Colon (tissue), 2 donors: Measurements from ENCODE around the gene GKN2.
"Not testable (repeated sequence)": the region's sequence is repeated elsewhere in the genome, so short reads cannot be mapped to it uniquely, and the experiment has no call there.

Experiments
- FAIRE-seq: peaks from 2 replicates; lab custom pipeline; 2012; peaks lifted over from hg19 to GRCh38; lab: Jason Lieb, UNC
- donor health status: control.
- donor health status: control.

Gene GKN2

DNA sequence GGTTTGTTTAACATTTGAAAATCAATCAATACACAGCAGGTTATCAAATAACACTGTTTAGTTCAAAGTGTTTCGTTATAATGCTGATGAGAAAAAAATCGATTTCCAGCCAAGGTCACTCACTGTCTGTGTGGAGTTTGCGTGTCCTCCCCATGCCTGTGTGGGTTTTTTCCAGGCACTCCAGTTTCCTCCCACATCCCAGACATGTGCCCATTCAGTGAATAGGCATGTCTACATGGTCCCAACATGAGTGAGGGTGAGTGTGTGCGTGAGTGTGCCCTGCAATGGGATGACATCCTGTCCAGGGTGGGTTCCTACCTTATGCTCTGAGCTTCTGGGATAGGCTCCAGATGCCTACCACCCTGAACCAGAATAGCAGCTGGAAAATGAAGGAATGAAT, 8.7 kb upstream of the GKN2 start:
- FAIRE-seq, result no peak

DNA sequence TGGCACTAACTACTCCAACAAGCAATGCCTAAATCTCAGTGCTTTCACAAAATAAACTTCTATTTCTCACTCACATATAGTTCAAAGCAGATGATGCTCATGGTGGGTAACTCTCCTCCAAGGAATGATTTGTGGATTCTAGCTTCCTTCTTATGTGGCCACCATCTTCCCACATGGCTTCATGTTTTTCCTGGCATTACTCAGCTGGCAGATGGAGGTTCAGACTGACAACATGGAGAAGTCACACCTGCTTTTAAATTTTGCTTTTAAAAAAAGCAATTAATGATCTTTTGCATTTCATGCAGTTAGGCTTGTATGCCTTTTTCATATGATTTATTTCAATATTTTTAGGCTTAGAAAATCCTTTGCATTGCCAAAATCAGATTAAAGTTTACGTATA, 6.3 kb upstream of the GKN2 start:
- FAIRE-seq, result no peak

DNA sequence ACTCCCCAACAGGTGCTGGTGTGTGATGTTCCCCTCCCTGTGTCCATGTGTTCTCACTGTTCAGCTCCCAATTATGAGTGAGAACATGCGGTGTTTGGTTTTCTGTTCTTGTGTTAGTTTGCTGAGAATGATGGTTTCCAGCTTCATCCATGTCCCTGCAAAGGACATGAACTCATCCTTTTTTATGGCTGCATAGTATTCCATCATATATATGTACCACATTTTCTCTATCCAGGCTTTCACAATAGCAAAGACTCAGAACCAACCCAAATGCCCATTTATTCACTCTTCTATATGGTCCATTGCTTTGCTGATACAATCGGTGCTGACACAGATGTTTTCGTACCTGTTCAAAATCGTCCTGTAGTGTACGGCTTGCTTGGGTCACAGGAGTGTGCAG, 2.7 kb upstream of the GKN2 start:
- FAIRE-seq, result not testable (repeated sequence)

DNA sequence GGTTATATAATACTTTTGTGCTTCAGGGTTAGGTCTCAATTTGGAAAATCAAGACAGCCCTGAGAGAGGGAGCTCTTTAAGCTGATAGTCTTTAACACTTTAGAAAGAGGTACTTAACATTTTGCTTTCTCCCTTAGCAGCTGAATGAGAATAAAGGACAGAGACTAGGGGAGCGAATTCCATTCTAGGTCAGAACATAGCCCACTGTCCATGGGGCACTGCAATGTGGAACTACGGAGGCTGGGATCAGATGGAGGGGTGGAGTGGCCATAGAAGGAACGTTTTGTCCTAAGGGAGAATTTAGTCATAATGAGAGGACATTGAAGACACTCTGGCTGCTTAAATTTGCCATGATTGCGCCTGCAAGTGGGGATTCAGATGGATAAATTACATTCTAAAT, 794 bp downstream of the GKN2 start:
- no peak for FAIRE-seq

DNA sequence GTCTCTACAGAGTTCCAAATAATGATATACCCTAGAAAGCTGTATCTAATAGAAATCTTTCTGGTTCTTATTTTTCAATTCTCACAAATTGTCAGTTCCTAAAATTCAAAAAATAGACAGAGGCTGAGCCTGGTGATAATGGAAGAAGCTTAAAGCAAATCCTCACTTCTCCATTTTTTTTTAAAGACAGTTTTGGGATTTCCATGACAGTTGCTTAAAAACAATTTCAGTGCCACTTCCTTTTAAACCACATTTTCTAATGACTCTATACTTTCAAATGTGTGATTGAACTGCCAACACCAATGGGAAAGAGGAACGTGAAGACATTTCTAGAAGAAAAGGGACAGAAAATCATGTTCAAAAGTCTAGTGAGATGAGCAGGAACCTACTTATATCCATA, 4.0 kb downstream of the GKN2 start:
- no peak for FAIRE-seq

DNA sequence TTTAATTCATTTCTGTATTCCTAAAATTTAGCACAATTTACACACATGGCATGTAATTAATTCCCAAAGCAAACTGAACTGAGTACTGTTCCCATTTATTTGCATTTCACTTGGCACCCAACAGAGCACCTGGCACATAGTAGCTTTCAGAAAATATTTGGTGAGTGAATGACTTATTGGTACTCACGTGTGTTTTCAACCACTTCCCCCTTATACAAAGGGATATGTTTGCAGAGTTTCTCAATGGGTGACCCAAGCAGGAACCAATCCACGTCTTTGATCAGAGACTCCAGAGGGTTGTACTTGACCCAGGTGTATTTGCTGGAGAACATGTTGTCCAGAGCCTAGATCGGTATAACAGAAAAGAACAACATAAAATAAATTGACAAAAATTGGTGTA, 6.6 kb downstream of the GKN2 start:
- no peak for FAIRE-seq

DNA sequence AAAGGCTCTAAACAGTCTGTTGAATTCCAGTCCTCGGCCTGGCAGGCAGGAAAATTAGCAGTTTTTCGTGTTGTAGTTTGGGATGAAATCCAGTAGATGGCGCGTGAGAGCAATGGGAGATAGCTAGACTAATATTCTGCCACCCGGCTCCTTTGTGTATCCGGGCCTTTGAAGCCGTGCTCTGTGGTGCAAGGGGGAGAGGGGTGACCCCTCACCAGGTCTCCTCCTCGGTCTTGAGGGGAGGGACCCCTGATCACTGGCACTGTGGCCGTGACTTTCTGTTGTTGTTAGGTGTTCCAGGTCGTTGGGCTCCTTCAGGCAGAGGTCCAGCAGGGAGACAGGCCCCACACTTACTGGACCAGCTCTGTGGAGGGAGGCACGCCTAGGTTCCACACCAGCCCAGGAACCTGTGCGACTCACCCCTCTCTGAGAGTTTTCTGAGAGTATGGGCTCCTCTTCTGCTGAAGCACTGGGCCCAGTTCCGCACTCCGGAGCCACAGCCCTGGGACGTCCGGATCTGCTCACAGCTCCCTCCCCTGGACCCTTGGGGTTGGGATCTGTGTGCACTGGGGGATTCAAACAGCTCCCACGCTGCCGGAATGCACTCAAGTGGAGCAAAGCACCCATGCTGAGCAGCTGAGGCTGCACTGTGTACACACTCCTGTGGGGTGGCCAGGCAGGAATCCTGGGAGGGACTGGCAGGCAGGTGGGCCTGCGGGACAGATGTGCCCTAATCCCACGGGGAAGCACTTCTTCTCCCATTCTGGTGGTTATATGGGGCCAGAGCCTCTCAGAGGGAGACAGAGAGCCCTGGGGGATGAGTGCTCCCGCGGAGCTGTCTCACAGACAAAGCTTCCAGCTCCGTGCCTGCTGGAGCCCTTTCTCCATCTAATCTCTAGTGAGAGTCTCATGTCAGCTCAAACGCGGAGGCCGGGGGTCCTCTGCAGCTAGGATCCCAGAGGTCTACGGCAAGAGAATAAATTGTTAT, 8.8 kb downstream of the GKN2 start:
- no peak for FAIRE-seq

DNA sequence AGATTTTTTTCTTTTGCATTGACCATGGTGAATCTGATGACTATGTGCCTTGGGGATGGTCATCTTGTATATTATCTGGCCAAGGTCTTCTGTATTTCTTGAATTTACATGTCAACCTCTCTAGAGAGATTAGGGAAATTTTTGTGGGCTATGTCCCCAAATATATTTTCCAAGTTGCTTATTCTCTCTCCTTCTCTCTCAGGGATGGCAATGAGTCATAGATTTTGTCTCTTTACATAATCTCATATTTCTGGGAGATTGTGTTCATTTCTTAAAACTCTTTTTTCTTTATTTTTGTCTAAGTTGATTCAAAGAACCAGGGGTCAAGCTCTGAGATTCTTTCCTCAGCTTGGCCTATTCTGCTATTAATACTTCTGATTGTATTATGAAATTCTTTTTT, 9.9 kb downstream of the GKN2 start:
- no peak for FAIRE-seq

DNA sequence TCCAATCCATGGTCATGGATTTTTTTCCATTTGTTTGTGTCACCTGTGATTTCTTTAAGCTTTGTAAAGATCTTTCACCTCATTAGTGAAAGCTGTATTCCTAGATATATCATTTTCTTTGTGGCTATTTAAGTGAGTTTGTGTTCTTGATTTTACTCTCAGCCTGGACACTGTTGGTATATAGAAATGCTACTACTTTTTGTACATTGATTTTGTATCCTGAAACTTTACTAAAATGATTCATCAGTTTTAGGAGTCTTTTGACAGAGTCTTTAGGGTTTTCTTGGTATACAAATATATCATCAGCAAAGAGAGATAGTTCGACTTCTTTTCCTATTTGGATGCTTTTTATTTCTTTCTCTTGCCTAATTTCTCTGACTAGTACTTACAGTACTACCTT, 12.3 kb downstream of the GKN2 start:
- FAIRE-seq, result no peak

DNA sequence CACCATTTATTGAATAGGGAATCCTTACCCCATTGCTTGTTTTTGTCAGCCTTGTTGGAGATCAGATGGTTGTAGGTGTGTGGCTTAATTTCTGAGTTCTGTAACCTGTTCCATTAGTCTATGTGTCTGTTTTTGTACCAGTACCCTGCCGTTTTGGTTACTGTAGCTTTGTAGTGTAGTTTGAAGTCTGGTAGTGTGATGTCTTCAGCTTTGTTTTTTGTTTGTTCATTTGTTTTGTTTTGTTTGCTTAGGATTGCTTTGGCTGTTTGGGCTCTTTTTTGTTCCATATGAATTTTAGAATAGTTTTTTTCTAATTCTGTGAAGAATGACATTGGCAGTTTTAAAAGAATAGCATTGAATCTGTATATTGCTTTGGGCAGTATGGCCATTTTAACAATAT, 12.7 kb downstream of the GKN2 start:
- no peak for FAIRE-seq

DNA sequence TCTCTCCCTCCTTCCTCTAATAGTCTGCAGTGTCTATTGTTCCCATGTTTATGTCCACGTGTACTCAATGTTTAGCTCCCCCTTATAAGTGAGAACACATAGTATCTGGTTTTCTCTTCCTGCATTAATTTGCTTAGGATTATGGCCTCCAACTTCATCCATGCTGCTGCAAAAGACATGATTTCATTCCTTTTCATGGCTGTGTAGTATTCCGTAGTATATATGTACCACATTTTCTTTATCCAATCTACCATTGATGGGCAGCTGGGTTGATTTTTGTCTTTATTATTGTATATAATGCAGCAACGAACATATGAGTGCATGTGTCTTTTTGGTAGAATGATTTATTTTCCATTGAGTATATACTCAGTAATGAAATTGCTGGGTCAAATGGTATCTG, 13.8 kb downstream of the GKN2 start:
- no peak for FAIRE-seq

DNA sequence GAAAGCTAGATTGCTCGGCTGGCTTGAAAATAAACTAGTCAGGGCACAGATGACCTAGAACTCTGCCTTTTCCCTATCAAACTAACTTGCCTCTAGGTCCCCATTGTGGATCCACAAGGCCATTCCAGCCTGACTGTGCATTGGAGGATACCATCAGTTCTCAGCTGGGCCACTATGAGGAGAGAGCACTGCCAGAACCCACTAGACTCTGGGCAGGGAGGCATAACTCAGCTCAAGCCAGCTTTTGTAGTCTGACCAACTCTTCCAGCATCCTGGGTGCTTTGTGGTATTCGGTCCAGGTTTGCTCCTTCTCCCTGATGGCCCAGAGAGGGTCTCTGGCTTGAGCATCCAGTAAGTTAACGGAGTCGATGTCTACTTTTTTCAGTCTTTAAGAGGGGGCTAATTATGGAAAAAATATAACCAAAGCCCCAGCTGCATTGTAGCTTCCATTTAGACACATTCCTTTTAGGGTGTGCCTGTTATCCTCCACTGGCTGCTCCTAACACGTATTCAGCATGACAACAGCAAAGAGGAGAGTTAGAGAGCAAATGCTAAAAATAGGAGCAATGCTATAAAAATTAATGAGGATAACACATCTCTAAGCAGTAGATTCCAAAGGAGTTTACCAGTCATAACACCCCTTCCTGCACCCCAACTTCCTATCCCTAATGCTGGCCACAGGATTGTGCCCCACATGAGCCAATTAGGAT, 15.2 kb downstream of the GKN2 start:
- FAIRE-seq, result no peak

DNA sequence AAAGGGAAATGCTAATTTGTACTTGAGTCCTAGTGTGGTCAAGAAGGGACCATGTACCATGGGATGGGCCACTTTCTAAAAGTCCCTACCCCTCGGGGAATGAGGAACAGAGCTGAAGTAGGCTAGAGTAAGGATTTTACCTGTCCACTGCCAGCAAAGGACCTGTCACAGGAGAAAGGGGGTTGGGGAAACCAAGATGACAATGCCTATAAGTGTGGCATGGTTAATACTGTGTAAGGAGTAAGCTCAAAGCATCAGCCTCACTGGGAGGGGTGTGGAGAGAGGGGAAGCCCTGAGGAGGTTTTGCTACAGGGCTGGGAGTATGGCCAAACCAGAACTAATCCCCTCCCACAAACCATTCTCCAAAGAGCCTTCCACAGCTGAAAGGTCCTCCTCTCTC, 15.8 kb downstream of the GKN2 start:
- FAIRE-seq, result no peak

DNA sequence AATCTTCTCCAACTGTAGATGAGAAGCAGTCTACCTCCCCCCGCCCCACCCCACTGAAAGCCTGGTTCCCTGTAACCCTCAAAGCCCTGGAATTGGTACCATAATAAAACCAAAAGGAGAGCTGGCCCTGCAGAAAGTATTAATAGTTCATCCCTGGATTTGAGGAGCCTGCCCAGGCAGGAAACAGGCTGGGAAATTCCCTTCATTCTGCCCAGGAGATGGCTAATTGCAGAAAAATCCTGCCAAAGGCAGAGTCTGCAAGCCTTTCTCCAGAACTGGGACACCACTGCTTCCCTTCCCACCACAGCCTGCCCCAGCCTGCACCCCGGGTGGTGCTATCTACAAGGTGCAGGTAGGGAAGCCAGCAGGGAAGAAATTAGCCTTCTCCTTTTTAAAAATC, 16.3 kb downstream of the GKN2 start:
- FAIRE-seq, result no peak

DNA sequence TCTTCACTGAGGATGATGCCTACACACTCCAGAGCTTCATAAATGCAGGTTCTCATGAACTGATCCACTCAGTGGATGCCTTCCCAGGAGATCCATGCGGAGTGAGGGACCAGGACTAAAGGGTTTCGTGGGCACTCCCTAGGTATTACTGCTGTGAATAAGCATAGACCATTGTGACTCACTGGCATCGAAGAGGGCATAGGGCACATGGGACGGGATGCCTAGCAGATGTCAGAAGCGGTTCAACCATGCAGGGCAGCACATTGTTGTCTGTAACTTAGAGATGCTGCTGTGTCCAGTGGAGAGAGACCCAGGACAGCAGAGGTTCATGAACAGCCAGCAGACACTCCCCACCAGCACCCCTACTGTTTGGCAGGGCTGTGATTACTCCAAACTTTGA, 17.2 kb downstream of the GKN2 start:
- no peak for FAIRE-seq

DNA sequence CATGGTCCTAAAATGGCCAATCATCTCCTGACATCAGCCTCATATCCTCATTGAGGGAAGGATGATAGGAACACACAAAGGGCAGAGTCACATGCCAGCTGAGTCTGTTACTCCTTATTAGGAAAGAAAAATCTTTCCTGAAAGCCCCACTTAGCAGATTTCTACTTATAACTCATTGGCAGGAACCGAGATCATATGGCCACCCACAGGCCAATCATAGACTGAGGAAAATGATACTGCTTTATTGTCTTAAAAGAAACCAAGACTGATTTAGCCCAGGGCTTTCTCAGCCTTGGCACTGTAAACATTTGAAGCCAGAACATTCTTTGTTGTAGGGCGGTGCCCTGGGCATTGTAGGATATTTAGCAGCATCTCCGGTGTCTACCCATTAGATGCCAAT, 18.7 kb downstream of the GKN2 start:
- no peak for FAIRE-seq

DNA sequence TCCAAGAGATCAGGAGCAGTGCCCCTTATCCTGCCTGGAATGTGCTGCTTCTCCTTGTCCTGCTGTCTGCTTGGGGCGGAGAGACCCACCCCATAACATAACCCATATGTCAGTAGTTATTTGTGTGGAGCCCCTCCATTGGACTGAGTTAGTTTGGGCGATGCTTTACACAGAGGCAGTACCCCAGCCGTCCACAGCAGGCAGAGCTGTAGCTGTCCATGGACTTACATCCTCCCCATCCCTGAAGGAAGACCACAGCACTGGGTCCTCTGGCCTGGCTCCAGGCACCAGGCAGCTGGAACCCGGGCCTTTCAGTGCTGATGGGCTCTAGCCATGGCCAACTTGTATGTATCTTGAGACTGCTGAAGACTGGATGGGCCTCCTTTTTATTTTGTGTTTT, 20.3 kb downstream of the GKN2 start:
- no peak for FAIRE-seq

DNA sequence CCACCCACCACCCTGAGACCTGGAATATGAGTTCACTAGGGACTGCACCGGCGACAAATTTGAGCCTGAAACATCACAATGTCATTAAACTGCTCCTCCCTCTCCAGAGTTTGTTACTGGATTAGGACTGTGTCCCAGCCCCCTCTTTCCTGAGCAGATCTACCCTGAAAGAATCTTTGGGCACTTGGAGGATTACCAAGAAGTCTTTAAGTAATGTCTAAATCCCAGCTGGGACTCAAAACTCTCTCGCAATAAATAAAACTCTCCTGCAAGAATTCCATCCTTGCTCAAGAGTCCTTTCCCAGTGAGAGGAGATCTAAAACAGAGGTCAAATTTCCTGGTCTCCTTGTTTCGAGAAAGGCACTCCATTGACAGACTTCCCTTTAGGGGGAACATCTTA, 20.9 kb downstream of the GKN2 start:
- FAIRE-seq, result no peak

DNA sequence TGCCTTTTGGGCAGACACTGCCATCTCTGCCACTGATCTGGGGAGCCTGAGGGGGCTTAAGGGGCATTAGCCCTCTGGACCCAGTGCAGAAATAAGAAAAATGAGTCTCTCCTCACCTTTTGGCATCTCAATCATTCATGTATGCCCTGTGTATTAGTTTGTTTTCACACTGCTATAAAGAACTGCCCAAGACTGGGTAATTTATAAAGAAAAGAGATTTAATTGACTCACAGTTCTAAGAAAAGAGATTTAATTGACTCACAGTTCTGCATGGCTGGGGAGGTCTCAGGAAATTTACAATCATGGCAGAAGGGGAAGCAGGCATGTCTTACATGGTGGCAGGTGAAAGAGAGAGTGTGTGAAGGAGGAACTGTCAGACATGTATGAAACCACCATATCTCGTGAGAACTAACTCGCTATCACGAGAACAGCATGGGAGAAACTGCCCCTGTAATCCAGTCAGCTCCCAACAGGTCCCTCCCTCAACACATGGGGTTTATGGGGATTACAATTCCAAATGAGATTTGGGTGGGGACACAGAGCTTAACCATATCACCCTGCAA, 21.5 kb downstream of the GKN2 start:
- FAIRE-seq, result no peak

DNA sequence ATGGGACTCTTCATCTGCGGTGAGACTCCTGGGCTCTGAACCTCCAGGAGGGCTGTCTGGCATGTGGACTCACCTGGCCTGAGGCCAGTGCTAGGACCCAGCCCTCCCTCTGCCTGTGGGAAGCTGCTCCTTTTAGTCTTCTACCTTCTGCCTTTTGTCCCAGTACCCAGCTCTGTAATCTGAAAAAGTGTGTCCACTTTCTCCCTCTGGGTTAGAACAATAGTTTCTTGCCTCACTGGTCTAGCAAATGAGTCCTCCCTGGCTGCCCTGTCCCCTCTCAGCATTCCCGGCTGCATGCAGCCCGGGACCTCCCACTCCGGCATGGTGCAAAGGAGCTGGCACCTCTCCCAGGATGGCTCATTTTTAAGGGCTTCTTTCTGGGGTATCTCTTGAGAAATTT, 25.9 kb downstream of the GKN2 start:
- FAIRE-seq, result no peak

DNA sequence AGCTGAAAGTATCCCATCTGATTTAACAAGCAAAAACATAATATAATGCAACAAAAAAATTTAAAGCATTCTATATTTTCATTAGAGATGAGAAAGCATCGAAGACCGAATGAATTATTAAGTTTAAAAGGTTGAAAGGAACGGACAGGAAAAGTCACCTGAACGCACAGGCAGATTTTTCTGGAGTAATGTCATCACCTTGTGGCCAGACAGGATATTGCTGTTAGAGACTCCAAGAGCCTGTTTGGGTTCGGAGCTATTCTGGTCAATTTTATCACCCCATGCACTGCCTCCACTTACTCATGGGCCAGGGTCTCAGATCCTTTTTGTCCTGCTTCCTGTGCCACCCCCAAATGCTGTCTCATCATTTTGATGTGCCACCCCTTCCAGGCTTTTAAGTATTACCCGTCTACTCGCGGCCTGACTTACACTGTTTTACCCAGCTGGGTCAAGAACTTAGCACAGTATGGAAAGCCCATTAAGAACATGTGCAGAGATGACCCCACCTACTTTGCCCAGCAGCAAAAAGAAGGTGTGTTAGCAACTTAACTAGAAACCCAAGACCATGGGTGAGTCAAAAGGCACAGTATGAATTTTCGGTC, 27.3 kb downstream of the GKN2 start:
- FAIRE-seq, result no peak

DNA sequence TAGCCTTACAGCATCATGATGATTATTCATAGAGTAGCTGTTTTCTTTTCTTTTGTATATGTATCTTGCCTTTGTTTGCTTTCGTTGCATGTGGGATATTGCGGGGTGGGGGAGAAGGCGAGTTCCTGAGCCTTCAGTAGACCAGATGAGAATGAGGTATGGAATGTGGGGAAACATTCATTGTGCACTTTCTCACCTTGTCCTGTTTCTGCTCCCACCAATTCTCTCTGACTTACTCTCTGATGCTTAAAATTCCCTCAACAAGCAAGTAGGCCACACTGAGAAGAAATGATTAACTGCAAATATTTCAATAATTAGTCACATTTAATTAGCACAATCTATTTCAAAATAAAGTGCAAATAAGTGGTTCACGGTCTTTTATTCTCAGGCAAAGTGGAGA, 31.0 kb downstream of the GKN2 start:
- no peak for FAIRE-seq
